Lower leg skin (tissue), 4 donors: ENCODE results near the gene NCF2. TPM values are rescaled to one million over a fixed set of nuclear protein-coding genes. Genes with fewer than 3 reads are reported as not detected.

Experiments
- DNase-seq, 2 donors: peaks; one replicate each; pipeline ENCODE4 v3.0.0-alpha.2; 2019; ENCODE audit warnings: low spot score in 2 of 2
- H3K4me3 ChIP-seq: fragments of 200-600 bp; sonication (generic); 2 replicates; pipeline ENCODE4 v1.5.1; 2017; ENCODE audit warnings: mild to moderate bottlenecking, low read depth; ENCODE audit not compliant: poor library complexity, severe bottlenecking
- POLR2A ChIP-seq, 2 donors: fragments of 450-650 bp; IDR thresholded peaks; one replicate each; pipeline ENCODE4 v1.6.1; 2016 to 2017; ENCODE audit warnings: antibody characterized with exemption in 2 of 2, mild to moderate bottlenecking in 1 of 2, moderate library complexity in 1 of 2
- WGBS, 2 donors: methylation state at CpG; one replicate each; pipeline ENCODE4 v1.1.5; 2018; 5-methylcytosine and 5-hydroxymethylcytosine counted together
- intact Hi-C: fragments of 100-400 bp; cut with DNase I; formaldehyde crosslinking; loops from one replicate; pipeline ENCODE4 v1.15.0; 2023; ENCODE audit warnings: low total_unique reads
- total RNA-seq, 4 donors: library from RNA; depleted of rRNA; stranded (reverse); fragments of >200 nt; gene quantifications; one replicate each; pipeline ENCODE4 v1.1.0, GENCODE V29; 2016
- TF ChIP-seq, protein P1 (sequence below), 3 donors: fragments of 450-650 bp; IDR thresholded peaks; one replicate each; pipeline ENCODE4 v1.5.1; 2016; ENCODE audit warnings: antibody characterized with exemption in 3 of 3, mild to moderate bottlenecking in 3 of 3, moderate library complexity in 2 of 3

Gene NCF2
- total RNA-seq, 4 donors from 2014 or later = 26.6 to 58.2 (median 33.4) TPM

GRCh38 chr1:183578856-183579255 is 11.4 kb downstream of the NCF2 start:
- TF ChIP-seq, protein P1, sequence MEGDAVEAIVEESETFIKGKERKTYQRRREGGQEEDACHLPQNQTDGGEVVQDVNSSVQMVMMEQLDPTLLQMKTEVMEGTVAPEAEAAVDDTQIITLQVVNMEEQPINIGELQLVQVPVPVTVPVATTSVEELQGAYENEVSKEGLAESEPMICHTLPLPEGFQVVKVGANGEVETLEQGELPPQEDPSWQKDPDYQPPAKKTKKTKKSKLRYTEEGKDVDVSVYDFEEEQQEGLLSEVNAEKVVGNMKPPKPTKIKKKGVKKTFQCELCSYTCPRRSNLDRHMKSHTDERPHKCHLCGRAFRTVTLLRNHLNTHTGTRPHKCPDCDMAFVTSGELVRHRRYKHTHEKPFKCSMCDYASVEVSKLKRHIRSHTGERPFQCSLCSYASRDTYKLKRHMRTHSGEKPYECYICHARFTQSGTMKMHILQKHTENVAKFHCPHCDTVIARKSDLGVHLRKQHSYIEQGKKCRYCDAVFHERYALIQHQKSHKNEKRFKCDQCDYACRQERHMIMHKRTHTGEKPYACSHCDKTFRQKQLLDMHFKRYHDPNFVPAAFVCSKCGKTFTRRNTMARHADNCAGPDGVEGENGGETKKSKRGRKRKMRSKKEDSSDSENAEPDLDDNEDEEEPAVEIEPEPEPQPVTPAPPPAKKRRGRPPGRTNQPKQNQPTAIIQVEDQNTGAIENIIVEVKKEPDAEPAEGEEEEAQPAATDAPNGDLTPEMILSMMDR (IDR thresholded peaks at IDR 0.05) = no peak
- no peak for TF ChIP-seq POLR2A (IDR thresholded peaks at IDR 0.05)
- intact Hi-C loops = no loop called here
- H3K4me3 ChIP-seq = no peak overlapping the region
- no peak for DNase-seq
- WGBS, 2 donors = 75 to 88% methylated on average over 1 to 2 of the region's 2 CpGs

- DNase-seq = no peak
- WGBS, 2 donors = 85 to 87% methylated on average over 7 of the region's 7 CpGs
- no peak for TF ChIP-seq POLR2A (IDR thresholded peaks at IDR 0.05)
- TF ChIP-seq, protein P1 (IDR thresholded peaks at IDR 0.05) = no peak
- no peak overlapping the region for H3K4me3 ChIP-seq
- intact Hi-C loops = no loop called here
Measured at GRCh38 chr1:183577897-183578465, 12.3 kb downstream of the NCF2 start.

- WGBS, 2 donors = 59 to 62% methylated on average over 8 of the region's 8 CpGs
- intact Hi-C loops = no loop called here
- no peak for TF ChIP-seq POLR2A (IDR thresholded peaks at IDR 0.05)
- TF ChIP-seq, protein P1 (IDR thresholded peaks at IDR 0.05) = no peak
Measured at GRCh38 chr1:183576537-183576936, 13.7 kb downstream of the NCF2 start.

DNA sequence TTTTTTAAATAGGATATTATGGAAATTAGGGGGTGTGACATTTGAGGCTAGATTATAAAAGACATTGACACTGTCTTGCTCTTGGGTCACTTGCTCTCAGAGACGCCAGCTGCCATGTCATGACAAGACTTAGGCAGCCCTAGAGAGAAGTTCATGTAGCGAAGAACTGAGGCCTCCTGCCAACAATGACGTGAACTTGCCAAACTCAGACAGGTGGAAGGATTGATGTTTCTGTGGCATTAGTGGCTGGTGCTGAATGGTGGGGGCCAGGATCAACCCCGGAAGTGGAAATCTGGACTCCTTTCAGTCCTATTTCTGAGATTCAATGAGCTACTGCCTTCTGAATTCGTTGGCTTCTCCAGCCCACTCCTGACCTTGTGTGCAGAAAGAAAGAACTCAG is 14.7 kb downstream of the NCF2 start:
- TF ChIP-seq POLR2A (IDR thresholded peaks at IDR 0.05) = no peak
- TF ChIP-seq, protein P1 (IDR thresholded peaks at IDR 0.05) = no peak
- intact Hi-C loops = no loop called here
- 59 to 63% methylated on average over 5 of the region's 5 CpGs for WGBS, 2 donors
- DNase-seq = peak in 1 of 2 donors; percentile 49
- H3K4me3 ChIP-seq = no peak overlapping the region

More at GRCh38 chr1:183576537-183576936, 13.7 kb downstream of the NCF2 start:
- peak in 1 of 2 donors; percentile 76 for DNase-seq
- no peak overlapping the region for H3K4me3 ChIP-seq

DNA sequence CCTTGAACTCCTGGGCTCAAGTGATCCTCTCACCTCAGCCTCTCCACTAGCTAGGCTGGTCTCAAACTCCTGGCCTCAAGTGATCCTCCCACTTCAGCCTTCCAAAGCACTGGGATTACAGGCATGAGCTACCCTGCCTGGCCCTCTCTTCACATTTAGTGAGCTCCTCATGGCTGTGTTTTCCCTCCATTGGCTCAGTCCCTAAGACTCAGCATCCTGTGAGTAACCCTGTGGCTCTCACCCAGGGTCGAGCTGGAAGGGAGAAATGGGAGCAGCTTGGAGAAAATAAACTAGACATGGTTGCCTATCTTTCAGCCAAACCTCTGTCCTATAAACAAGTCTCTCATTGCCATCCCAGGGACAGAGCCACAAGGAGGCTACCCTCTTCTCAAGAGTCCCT is 17.5 kb downstream of the NCF2 start:
- intact Hi-C loops = no loop called here
- TF ChIP-seq, protein P1 (IDR thresholded peaks at IDR 0.05) = no peak
- TF ChIP-seq POLR2A (IDR thresholded peaks at IDR 0.05) = no peak
- WGBS, 2 donors = 74 to 80% methylated on average over 1 of the region's 1 CpG
- no peak for DNase-seq
- no peak overlapping the region for H3K4me3 ChIP-seq
